GM12892 (cell line): ENCODE data around the gene ARL15.

ENCODE experiments used
- POLR2AphosphoS5 ChIP-seq: IDR thresholded peaks from 2 replicates; pipeline ENCODE4 v1.6.1; 2011; ENCODE audit warnings: low read depth, low read length, control low read depth
- TAF1 ChIP-seq: IDR thresholded peaks from 2 replicates; pipeline ENCODE4 v1.6.1; 2011; ENCODE audit warnings: low read depth, mild to moderate bottlenecking, control low read depth, low read length, borderline replicate concordance

- TF ChIP-seq POLR2AphosphoS5 (no peak), TAF1 (no peak)
Measured at GRCh38 chr5:54001976-54002775, 308.2 kb downstream of the ARL15 start.
